Cortex of kidney (tissue), 1 donor: ENCODE data around the gene PRSS50.
"Not testable (repeated sequence)": the region's sequence is repeated elsewhere in the genome, so short reads cannot be mapped to it uniquely, and the experiment has no call there.

ENCODE experiments used
- DNase-seq: peaks from one replicate; lab custom pipeline; 2025; lab: John Stamatoyannopoulos, UW

PRSS50 gene

DNA sequence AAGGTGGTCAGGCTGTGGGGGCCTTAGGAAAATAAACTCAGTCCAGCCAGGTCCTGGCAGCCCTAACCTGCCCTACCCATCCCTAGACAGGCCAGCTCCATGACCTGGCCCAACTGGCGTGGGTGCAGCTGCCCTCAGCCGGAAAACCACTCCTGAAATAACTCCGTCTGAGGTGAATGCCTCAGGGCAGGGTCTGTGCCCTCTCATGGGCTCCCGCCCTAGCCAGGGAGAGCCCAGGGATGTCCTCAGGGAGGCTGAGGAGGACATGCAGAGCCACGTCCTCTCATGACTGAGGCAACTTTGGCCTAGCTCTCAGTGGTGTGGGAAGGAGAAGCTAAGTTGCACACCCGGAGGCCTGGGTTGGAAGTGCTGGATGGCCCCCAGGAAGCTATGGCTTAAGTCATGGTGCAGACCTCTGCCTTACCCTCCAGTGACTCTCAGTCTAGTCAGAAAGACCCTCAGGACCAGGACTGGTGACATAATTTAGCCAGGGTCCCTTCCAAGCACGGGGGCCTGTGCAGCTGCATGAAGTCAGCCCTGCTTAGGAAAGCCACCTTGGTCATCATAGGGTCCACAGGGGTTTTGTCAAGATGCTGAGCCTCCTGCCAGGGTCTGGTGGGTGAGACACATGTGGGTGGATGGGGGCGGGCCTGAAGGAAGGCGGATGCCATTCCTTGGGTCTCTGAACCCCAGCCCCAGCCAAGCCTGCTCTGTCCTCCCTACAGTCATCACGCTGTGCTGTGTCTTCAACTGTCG lies 9.1 kb downstream of the PRSS50 start:
- no peak for DNase-seq

- no peak for DNase-seq
These were observed 10.1 kb downstream of the PRSS50 start for GRCh38 chr3:46707601-46708011.

GRCh38 chr3:46706771-46707582 lies 10.7 kb downstream of the PRSS50 start:
- DNase-seq: no peak

GRCh38 chr3:46705751-46706552 lies 11.7 kb downstream of the PRSS50 start:
- no peak for DNase-seq

DNA sequence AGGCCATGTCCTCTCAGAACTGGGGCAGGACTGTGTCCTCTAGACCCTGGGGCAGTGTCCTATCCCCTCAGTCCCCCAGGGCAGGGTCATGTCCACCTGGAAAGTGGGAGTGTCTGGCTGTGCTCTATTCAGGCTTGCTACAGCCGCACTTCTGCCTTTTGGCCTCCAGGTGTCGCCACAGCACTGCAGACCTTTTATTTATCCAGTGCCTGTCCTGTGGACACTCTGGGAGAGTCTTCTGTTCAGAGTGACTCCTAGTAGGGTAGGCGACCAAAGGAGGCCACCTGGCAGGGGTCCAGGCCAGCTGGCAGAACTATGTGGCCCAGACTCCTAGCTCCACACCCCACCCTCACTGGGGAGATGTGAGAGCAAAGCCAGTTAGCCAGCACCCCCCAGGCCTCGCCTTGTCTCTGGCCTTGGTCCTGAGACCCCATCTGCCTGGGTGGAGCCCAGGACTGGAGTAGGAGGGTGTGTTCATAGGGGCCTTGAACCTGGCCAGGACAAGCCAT lies 12.6 kb downstream of the PRSS50 start:
- DNase-seq: no peak

DNA sequence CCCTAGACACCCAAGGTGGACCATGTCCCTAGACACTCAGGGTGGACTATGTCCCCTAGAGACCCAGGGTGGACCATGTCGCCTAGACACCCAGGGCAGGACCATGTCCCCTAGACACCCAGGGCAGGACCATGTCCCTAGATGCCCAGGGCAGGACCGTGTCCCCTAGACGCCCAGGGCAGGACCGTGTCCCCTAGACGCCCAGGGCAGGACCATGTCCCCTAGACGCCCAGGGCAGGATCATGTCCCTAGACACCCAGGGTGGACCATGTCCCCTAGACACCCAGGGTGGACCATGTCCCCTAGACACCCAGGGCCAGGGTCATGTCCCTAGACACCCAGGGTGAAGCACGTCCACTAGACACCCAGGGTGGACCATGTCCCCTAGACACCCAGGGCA lies 13.3 kb downstream of the PRSS50 start:
- DNase-seq: not testable (repeated sequence)

- DNase-seq: no peak
These were observed 14.6 kb downstream of the PRSS50 start for GRCh38 chr3:46703013-46703520.

DNA sequence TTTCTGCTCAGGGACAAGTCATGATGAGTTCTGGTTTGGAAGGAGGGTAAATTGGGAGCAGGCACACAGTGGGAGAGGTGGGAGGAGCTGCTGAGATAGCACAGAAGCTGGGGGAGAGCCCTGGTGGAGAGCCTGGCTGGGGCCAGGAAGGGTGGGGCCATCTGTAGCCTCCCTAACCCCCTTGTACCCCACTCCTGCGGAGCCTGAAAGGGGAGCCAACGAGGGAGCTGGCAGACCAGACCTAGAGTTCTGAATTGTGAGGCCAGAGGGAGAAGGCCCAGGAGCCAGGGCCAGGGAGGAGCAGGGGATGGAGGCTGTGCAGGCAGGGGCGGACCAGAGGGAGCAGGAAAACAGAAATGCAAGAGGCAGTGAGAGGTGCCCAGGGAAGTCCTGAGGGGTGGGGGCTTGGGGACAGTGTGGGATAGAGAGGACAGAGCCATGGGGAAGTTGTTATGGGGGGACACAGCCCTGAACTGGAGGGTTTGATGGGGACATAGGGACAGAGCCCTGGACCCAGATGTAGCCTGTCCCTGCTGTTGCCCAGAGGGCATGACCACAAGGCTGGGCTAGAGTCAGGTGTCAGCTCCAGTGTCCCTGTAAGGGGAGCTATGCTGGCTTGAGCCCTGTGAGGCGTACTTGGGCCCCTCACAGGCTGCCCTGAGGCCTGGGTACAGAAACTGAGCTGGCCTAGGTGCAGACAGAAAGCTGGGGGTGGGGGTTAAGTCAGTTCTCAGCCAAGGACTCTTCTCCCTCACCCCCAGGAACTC lies 15.2 kb downstream of the PRSS50 start:
- DNase-seq: no peak

DNA sequence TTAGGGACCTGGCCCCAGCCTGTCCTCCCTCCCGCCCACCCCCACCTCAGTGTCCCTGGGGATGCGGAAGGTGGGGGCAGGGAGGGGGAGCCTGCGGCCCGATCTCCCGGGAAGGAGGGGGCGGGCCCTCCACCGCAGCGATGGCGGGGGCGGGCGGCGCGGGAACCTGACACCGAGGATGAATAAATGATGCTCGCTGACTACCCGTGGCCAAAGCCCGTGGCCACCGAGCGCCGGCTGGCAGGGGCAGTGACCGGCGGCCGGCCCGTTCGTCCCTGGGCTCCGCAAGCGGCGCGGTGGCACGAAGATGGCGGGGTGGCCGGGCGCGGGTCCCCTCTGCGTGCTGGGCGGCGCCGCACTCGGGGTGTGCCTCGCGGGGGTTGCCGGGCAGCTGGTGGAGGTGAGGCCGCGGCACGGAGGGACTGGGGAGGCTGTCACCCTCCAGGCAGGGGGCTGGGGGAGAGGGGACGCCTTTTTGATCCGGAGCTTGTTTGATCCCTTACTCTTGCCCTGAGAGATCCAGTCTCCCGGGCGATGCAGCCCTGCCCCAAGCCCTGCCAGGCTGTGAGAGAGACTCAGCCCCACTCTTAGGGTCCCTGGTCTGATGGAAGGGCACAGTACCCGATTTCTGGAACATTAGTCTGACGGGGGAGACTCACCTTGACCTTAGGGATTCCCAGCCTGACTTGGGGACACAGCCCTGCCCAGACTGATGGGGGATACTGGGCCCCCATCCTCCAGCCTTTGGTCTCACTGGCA lies 16.3 kb downstream of the PRSS50 start, which contains the start of gene TMIE:
TSS of gene TMIE (plus strand) at position 212 of the 759 bp plus-strand sequence. CDS start at position 308, 96 bp downstream.
- DNase-seq: no peak

GRCh38 chr3:46700772-46701171 lies 16.9 kb downstream of the PRSS50 start:
- DNase-seq: no peak

GRCh38 chr3:46699676-46700523 lies 17.8 kb downstream of the PRSS50 start:
- DNase-seq: no peak

DNA sequence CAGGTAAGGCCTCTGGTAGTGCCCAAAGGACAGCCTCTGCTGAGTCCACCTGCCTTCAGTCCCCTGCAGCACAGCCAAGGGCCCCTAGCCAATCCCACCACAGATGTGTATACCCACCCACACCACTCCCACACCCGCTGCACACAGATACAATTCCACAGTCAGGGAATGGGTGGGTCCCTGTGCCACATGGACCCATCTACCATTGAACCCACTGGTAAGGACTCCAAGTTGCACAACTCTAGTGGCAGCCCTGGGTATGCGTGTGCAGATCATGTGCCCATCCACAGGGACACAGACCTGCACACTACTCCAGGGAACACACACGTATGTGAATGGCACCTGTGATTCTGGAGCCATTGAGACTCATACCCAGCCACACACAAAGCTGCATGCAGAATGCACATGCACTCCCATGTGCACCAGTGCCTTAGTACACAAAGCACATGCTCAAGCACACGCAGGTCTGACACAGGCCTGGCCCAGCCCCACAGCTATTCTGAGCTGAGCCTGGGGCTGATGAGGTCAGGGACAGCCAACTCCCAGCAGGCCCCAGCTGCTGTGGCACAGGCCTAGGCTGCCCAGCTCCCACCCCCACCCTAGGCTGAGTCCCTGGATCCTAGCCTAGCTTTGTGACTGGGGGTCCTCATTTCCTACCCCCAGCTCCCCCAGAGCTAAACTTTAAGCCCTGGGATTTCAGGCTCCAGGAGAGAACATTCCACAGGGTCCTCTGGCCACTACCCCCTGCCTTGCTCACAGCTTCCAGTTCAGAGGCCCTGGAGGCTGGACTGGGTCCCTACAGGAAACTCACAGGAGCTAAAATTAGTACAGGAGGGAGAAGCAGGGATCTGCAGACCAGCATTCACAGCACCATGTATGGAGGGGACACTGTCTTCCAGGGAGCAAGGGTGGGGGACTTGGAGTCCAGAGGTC lies 21.4 kb downstream of the PRSS50 start:
- no peak for DNase-seq

DNA sequence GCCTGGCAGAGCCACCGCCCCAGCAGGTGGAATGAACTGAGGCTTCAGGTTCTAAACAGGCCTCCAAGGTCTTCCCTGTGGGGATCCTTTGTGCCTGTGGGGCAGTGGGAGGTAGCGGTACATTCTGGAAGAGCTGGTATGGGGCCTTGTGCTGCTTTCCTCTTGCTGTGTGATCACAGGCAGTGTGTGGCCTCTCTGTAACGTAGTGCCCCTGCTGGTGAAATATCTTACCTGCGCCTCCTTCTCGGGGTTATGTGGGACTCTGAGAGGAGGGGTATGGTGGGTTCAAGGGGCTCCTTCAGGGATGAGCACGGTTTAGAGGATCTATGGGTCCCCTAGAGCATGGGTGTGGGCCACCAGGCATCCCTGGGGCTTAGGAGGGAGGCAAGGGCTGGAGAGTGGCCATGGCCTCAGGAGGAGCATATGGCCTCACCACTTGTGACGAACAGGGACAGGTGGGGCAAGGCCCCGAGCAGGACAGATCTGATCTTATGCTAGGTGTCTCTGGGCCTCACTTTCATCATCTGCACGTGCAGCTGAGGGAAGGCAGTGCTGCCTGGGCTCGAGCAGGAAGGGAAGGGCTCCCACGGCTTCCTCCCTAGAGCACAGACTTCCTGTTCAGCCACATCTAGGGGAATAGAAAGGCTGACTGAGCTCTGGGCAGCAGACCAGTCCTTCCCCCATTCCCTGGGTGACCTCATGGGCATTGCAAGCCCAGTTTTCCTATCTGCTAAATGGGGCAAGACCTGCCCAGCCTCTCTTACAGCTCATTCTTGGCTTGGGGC lies 22.3 kb downstream of the PRSS50 start:
- DNase-seq: no peak

DNA sequence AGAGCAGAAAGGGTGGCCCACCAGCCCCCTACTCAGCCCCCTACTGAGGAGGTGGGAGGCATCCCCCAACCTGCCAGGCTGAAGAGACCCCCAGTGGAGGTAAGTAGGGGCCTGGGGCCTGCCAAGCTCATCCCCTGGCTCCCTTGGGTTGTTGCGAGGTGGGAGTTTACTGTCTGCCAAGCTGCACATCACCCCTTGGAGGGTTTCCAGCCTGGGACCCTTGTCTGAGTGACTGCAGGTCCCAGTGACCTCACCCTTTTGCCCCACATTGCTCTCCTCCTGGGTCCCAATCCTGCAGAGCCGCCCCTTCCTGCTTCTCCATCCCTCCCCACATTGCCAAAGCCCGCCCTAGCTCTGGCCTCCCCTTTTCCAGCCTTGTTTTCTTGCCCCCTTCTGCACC lies 23.1 kb downstream of the PRSS50 start:
- DNase-seq: no peak

DNA sequence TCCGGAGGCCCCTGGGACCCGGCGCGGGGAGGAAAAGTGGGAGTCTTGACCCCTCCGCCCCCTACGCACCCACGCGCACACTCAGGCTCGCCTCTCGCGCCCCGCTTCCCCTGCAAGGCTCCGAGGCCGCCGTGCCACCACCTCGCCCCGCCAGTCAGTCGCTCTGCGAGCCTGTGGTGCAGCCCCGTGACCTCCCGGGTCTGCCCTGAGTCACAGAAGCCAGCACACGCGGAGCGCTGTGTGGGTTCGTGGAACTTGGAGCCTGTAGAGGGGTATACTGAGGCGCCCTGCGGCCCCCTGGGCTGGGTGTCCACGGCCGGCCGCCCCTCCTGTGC lies 23.8 kb downstream of the PRSS50 start:
- DNase-seq: no peak

GRCh38 chr3:46693038-46693891 lies 24.4 kb downstream of the PRSS50 start, which contains the start of gene ALS2CL:
Gene ALS2CL, minus strand, starts transcription at chr3:46693679. Its CDS starts 4,239 bp downstream, at chr3:46689440.
- DNase-seq: no peak
